ENCODE results near the gene GPR180. TPM values are rescaled to one million over a fixed set of nuclear protein-coding genes. Genes with fewer than 3 reads are reported as not detected.
A peak's percentile ranks its signal among the peaks of the same experiment; 100 is the strongest.

GPR180 gene
- total RNA-seq, 4 donors from 2014 or later = 2.0 to 4.2 (median 2.8) TPM

GRCh38 chr13:94586371-94586770 lies 15.3 kb upstream of the GPR180 start:
- TF ChIP-seq CTCF (IDR thresholded peaks at IDR 0.05) (no peak), POLR2A (IDR thresholded peaks at IDR 0.05) (no peak), EP300 (IDR thresholded peaks at IDR 0.05) (no peak), POLR2AphosphoS5 (IDR thresholded peaks at IDR 0.05) (no peak)
- Histone ChIP-seq H3K27ac (no peak overlapping the region), H3K36me3 (peaks cover 47% of the 10 kb centered on the region), H3K9me3 (no peaks in the 10 kb centered on the region), H3K4me1 (no peaks in the 10 kb centered on the region), H3K4me3 (no peak overlapping the region), H3K27me3 (no peaks in the 10 kb centered on the region)
- 89% methylated on average over 7 of the region's 7 CpGs for WGBS
- DNase-seq (ENCODE audit: low spot score in 2 of 2) = no peak

GRCh38 chr13:94588541-94588940 lies 13.1 kb upstream of the GPR180 start:
- DNase-seq (ENCODE audit: low spot score in 2 of 2) = no peak
- Histone ChIP-seq H3K4me1 (peaks cover 2% of the 10 kb centered on the region), H3K9me3 (no peaks in the 10 kb centered on the region), H3K4me3 (no peak overlapping the region), H3K36me3 (peaks cover 38% of the 10 kb centered on the region), H3K27me3 (no peaks in the 10 kb centered on the region), H3K27ac (no peak overlapping the region)
- no peak for TF ChIP-seq EP300 (IDR thresholded peaks at IDR 0.05)
- no peak for TF ChIP-seq CTCF (IDR thresholded peaks at IDR 0.05)
- TF ChIP-seq POLR2A (IDR thresholded peaks at IDR 0.05) = no peak
- TF ChIP-seq POLR2AphosphoS5 (IDR thresholded peaks at IDR 0.05) = no peak
- 87% methylated on average over 4 of the region's 4 CpGs for WGBS

- H3K27me3 ChIP-seq = no peaks in the 10 kb centered on the region
- TF ChIP-seq POLR2A (IDR thresholded peaks at IDR 0.05) (no peak), POLR2AphosphoS5 (IDR thresholded peaks at IDR 0.05) (no peak), EP300 (IDR thresholded peaks at IDR 0.05) (no peak), CTCF (IDR thresholded peaks at IDR 0.05) (no peak)
- peaks cover 20% of the 10 kb centered on the region for H3K4me1 ChIP-seq
- 97% methylated on average over 3 of the region's 3 CpGs for WGBS
- DNase-seq (ENCODE audit: low spot score in 2 of 2) = no peak
- no peak overlapping the region for H3K4me3 ChIP-seq
- no peaks in the 10 kb centered on the region for H3K9me3 ChIP-seq
- no peak overlapping the region for H3K27ac ChIP-seq
- H3K36me3 ChIP-seq = peaks cover 28% of the 10 kb centered on the region
These were observed 10.9 kb upstream of the GPR180 start for GRCh38 chr13:94590744-94591143.

GRCh38 chr13:94595001-94595949 lies 6.4 kb upstream of the GPR180 start:
- no peak for TF ChIP-seq EP300 (IDR thresholded peaks at IDR 0.05)
- no peak for TF ChIP-seq POLR2A (IDR thresholded peaks at IDR 0.05)
- no peak for TF ChIP-seq CTCF (IDR thresholded peaks at IDR 0.05)
- TF ChIP-seq POLR2AphosphoS5 (IDR thresholded peaks at IDR 0.05) = no peak
- Histone ChIP-seq H3K27ac (peak overlapping the region; percentile 68), H3K4me3 (peak overlapping the region; percentile 82), H3K36me3 (peaks cover 20% of the 10 kb centered on the region), H3K9me3 (no peaks in the 10 kb centered on the region), H3K27me3 (no peaks in the 10 kb centered on the region), H3K4me1 (peaks cover 25% of the 10 kb centered on the region)
- WGBS = 7% methylated on average over 16 of the region's 16 CpGs
- no peak for DNase-seq (ENCODE audit: low spot score in 2 of 2)

- peak within 1 kb of the TSS; percentile 68 for H3K27ac ChIP-seq
- peak within 1 kb of the TSS; percentile 82 for H3K4me3 ChIP-seq
- peaks cover 26% of the 10 kb centered on the region for H3K4me1 ChIP-seq
- peak; percentile 88 to 93 for DNase-seq (ENCODE audit: low spot score in 2 of 2)
- H3K9me3 ChIP-seq = no peaks in the 10 kb centered on the region
- H3K27me3 ChIP-seq = no peaks in the 10 kb centered on the region
- 1% methylated on average over 15 of the region's 41 CpGs for WGBS
- peaks cover 13% of the 10 kb centered on the region for H3K36me3 ChIP-seq
- peak in 2 of 3 donors; percentile 27 to 50 for TF ChIP-seq POLR2AphosphoS5 (IDR thresholded peaks at IDR 0.05)
- TF ChIP-seq EP300 (IDR thresholded peaks at IDR 0.05) = no peak
- TF ChIP-seq POLR2A (IDR thresholded peaks at IDR 0.05) = peak in 1 of 2 donors; percentile 56
- TF ChIP-seq CTCF (IDR thresholded peaks at IDR 0.05) = no peak
These were observed 5.6 kb upstream of the GPR180 start, which contains the start of gene TGDS for GRCh38 chr13:94595950-94596574. Gene TGDS, minus strand, starts transcription at chr13:94596152. Its CDS starts 16 bp downstream, at chr13:94596136.
